B cell (primary cell): ENCODE results near the gene TOP3B. TPM values are rescaled to one million over a fixed set of nuclear protein-coding genes. Genes with fewer than 3 reads are reported as not detected.

Experiments used
- ATAC-seq: fragments of 200-7000 bp; cut with Tn5 transposase; one replicate; pipeline ENCODE4 v1.10.0; 2021; ENCODE audit warnings: low read depth, mild to moderate bottlenecking, moderate number of reproducible peaks, moderate library complexity
- CTCF ChIA-PET: fragments of 350-600 bp; sonication (Branson Sonifier 250); formaldehyde crosslinking; loops from one replicate; lab custom pipeline; 2021; ENCODE audit warnings: antibody characterized with exemption, inconsistent platforms; lab: Charles Lee
- POLR2A ChIA-PET: fragments of 350-600 bp; sonication (Branson Sonifier 250); formaldehyde crosslinking; loops from one replicate; lab custom pipeline; 2021; ENCODE audit warnings: antibody characterized with exemption; lab: Charles Lee
- DNase-seq: peaks from one replicate; pipeline ENCODE4 v3.0.0; 2013
- H2AFZ ChIP-seq: 2 replicates; pipeline ENCODE4 v1.6.1; 2012; ENCODE audit warnings: mild to moderate bottlenecking, low read depth, low read length; ENCODE audit not compliant: insufficient read depth, poor library complexity, severe bottlenecking
- H3K27ac ChIP-seq, 2 donors: 1 replicate in 1 of 2; 2 replicates in 1 of 2; pipeline ENCODE4 v1.5.1; 2012 to 2013; ENCODE audit warnings: low read length in 2 of 2, mild to moderate bottlenecking in 2 of 2, moderate library complexity in 1 of 2
- H3K27me3 ChIP-seq, 4 experiments: fragments of 200-600 bp in 1 of 4; sonication (generic) in 1 of 4; replicated peaks in 1 of 4; 1 replicate in 2 of 4; 2 replicates in 2 of 4; pipeline versions ENCODE4 v1.6.1 to v1.7.0; 2013 to 2016; ENCODE audit warnings: low read length in 3 of 4, mild to moderate bottlenecking in 2 of 4, mixed read lengths in 1 of 4, moderate library complexity in 1 of 4; ENCODE audit not compliant: insufficient read depth in 4 of 4, control insufficient read depth in 3 of 4; ENCODE audit errors: control extremely low read depth in 1 of 4
- H3K36me3 ChIP-seq, 2 experiments: replicated peaks in 1 of 2; 1 replicate in 1 of 2; 2 replicates in 1 of 2; pipeline versions ENCODE4 v1.6.1 to v1.7.1; 2013; ENCODE audit warnings: low read length in 1 of 2; ENCODE audit not compliant: insufficient read depth in 2 of 2, control insufficient read depth in 1 of 2; ENCODE audit errors: control extremely low read depth in 1 of 2, extremely low read depth in 1 of 2
- H3K4me1 ChIP-seq, 2 donors: fragments of 200-600 bp in 1 of 2; sonication (generic) in 1 of 2; 1 replicate in 1 of 2; 2 replicates in 1 of 2; pipeline versions ENCODE4 v1.5.1 to v1.6.1; 2013 to 2017; ENCODE audit warnings: low read length in 2 of 2; ENCODE audit not compliant: control insufficient read depth in 2 of 2, insufficient read depth in 2 of 2
- H3K4me2 ChIP-seq: replicated peaks from 2 replicates; pipeline ENCODE3; 2012; ENCODE audit warnings: mild to moderate bottlenecking, low read depth, low read length; ENCODE audit not compliant: poor library complexity, severe bottlenecking
- H3K4me3 ChIP-seq, 5 experiments: fragments of 200-600 bp in 1 of 5; sonication (generic) in 1 of 5; 1 replicate in 3 of 5; 2 replicates in 2 of 5; pipeline versions ENCODE4 v1.5.1 to v1.7.0; 2011 to 2016; ENCODE audit warnings: low read length in 4 of 5, mild to moderate bottlenecking in 4 of 5, low read depth in 2 of 5, control low read depth in 1 of 5, moderate library complexity in 1 of 5; ENCODE audit not compliant: insufficient read depth in 1 of 5; ENCODE audit errors: control extremely low read depth in 1 of 5, extremely low read depth in 1 of 5
- H3K79me2 ChIP-seq: fragments of 200-600 bp; sonication (generic); one replicate; pipeline ENCODE4 v1.6.0; 2016; ENCODE audit warnings: low read length; ENCODE audit not compliant: control insufficient read depth, insufficient read depth
- H3K9ac ChIP-seq: fragments of 200-600 bp; sonication (generic); 2 replicates; pipeline ENCODE4 v1.6.1; 2017; ENCODE audit warnings: mild to moderate bottlenecking, low read length, moderate library complexity
- H3K9me3 ChIP-seq, 3 donors: one replicate each; pipeline versions ENCODE4 v1.6.1 to v1.7.1; 2013; ENCODE audit warnings: low read length in 2 of 3; ENCODE audit not compliant: control insufficient read depth in 2 of 3, insufficient read depth in 1 of 3; ENCODE audit errors: control extremely low read depth in 1 of 3
- H4K20me1 ChIP-seq: 2 replicates; pipeline ENCODE4 v1.6.0; 2012; ENCODE audit warnings: mild to moderate bottlenecking, low read length; ENCODE audit not compliant: insufficient read depth, control insufficient read depth, poor library complexity, severe bottlenecking
- H3K27ac Mint-ChIP-seq: one replicate; pipeline ENCODE4 v1.8.0; 2021; ENCODE audit warnings: mixed read lengths
- H3K27me3 Mint-ChIP-seq: one replicate; pipeline ENCODE4 v1.8.0; 2021; ENCODE audit warnings: mixed read lengths
- H3K4me1 Mint-ChIP-seq: one replicate; pipeline ENCODE4 v1.8.0; 2021; ENCODE audit warnings: mixed read lengths
- H3K4me3 Mint-ChIP-seq: one replicate; pipeline ENCODE4 v1.8.0; 2021; ENCODE audit warnings: mixed read lengths
- H3K9me3 Mint-ChIP-seq: one replicate; pipeline ENCODE4 v1.8.0; 2022; ENCODE audit warnings: mixed read lengths; ENCODE audit not compliant: insufficient read depth
- EZH2 ChIP-seq: IDR thresholded peaks from 2 replicates; pipeline ENCODE4 v1.6.1; 2012; ENCODE audit warnings: borderline replicate concordance, low read depth, mild to moderate bottlenecking, moderate library complexity, low read length; ENCODE audit not compliant: insufficient read depth, poor library complexity, severe bottlenecking
- WGBS: methylation state at CpG from one replicate; pipeline ENCODE4 v1.1.5; 2013; ENCODE audit warnings: missing lambda C conversion rate; ENCODE audit not compliant: insufficient coverage; 5-methylcytosine and 5-hydroxymethylcytosine counted together
- intact Hi-C: fragments of 100-400 bp; cut with micrococcal nuclease; formaldehyde crosslinking; loops from one replicate; pipeline ENCODE4 v1.10.0; 2022
- polyA plus RNA-seq: library from polyadenylated mRNA; depleted of rRNA; stranded (reverse); fragments of >200 nt; gene quantifications from 2 replicates; pipeline ENCODE4 v1.2.3, GENCODE V29; 2012
- total RNA-seq, 2 donors: library from RNA; stranded (reverse); fragments of 120-200 nt in 1 of 2; gene quantifications; 1 replicate in 1 of 2; 2 replicates in 1 of 2; pipeline versions ENCODE4 v1.2.3 to v1.2.4, GENCODE V29; 2013 to 2022
- TF ChIP-seq, protein P1 (sequence below): fragments of 200-600 bp; IDR thresholded peaks from one replicate; pipeline ENCODE4 v1.8.0; 2022; ENCODE audit warnings: antibody characterized with exemption, mild to moderate bottlenecking

The TOP3B gene
- total and polyA plus RNA-seq, 2 donors (not counting 1 experiment from before 2014, with no cell fraction given) = 77.1 to 105 TPM

DNA sequence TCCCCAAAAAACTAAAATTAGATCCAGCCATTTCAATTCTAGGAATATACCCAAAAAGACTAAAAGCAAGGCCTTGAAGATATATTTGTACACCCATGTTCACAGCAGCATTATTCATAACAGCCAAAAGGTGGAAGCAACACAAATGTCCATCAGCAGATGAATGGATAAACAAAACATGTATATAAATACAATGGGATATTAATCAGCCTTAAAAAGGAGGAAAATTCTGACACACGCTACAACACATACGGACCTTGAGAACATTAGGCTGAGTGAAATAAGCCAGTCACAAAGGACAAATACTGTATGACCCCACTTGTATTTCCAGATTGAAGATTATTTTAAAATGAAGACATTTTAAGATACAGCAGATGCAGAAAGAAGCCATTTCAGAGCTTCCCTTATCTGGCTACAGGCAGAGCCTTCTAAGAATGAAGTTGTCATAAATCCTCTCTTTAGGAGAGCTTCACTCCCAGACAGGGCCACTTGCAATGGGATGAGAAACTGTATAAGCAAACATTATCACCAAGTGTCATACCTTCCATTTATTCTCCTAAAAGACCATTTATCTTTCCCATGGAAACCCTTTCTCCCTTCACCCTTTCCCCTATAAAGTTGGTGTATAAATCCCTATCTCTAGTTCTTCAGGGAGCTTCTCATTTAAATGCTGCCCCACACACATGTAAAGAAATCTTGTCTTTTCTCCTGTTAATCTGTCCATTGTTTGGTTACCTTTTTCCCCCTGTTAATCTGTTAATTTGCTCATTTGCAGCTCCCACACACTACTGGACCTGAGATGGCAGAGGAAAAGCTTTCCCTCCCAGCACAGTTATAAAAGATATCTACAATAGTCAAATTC is 19.3 kb upstream of the TOP3B start:
- H4K20me1 ChIP-seq = no peaks in the 10 kb centered on the region
- no peak overlapping the region for H3K4me2 ChIP-seq
- TF ChIP-seq, protein P1, sequence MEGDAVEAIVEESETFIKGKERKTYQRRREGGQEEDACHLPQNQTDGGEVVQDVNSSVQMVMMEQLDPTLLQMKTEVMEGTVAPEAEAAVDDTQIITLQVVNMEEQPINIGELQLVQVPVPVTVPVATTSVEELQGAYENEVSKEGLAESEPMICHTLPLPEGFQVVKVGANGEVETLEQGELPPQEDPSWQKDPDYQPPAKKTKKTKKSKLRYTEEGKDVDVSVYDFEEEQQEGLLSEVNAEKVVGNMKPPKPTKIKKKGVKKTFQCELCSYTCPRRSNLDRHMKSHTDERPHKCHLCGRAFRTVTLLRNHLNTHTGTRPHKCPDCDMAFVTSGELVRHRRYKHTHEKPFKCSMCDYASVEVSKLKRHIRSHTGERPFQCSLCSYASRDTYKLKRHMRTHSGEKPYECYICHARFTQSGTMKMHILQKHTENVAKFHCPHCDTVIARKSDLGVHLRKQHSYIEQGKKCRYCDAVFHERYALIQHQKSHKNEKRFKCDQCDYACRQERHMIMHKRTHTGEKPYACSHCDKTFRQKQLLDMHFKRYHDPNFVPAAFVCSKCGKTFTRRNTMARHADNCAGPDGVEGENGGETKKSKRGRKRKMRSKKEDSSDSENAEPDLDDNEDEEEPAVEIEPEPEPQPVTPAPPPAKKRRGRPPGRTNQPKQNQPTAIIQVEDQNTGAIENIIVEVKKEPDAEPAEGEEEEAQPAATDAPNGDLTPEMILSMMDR = no peak
- no peak for TF ChIP-seq EZH2
- POLR2A ChIA-PET = no interaction called here
- no peak overlapping the region for H3K9ac ChIP-seq
- H3K27me3 ChIP-seq = no peaks in the 10 kb centered on the region
- H3K27me3 Mint-ChIP-seq = no peaks in the 10 kb centered on the region
- H3K27ac Mint-ChIP-seq = no peak overlapping the region
- no peaks in the 10 kb centered on the region for H3K9me3 ChIP-seq
- H3K4me1 Mint-ChIP-seq = no peaks in the 10 kb centered on the region
- CTCF ChIA-PET = interaction anchor here (1.0 kb wide), 1 partner anchor 9 kb away, joined by 3 read pairs; no protein-coding TSS in a partner anchor
- ATAC-seq (no peak), DNase-seq (no peak)
- H3K36me3 ChIP-seq = no peaks in the 10 kb centered on the region
- no peak overlapping the region for H3K4me3 Mint-ChIP-seq
- H3K79me2 ChIP-seq = no peaks in the 10 kb centered on the region
- H3K9me3 Mint-ChIP-seq = no peaks in the 10 kb centered on the region
- no peak overlapping the region for H2AFZ ChIP-seq
- no peak overlapping the region for H3K4me3 ChIP-seq
- H3K27ac ChIP-seq = no peak overlapping the region
- WGBS = no CpG with 5 or more reads among the region's 2 CpGs
- intact Hi-C loops = no loop called here
- H3K4me1 ChIP-seq = no peaks in the 10 kb centered on the region

DNA sequence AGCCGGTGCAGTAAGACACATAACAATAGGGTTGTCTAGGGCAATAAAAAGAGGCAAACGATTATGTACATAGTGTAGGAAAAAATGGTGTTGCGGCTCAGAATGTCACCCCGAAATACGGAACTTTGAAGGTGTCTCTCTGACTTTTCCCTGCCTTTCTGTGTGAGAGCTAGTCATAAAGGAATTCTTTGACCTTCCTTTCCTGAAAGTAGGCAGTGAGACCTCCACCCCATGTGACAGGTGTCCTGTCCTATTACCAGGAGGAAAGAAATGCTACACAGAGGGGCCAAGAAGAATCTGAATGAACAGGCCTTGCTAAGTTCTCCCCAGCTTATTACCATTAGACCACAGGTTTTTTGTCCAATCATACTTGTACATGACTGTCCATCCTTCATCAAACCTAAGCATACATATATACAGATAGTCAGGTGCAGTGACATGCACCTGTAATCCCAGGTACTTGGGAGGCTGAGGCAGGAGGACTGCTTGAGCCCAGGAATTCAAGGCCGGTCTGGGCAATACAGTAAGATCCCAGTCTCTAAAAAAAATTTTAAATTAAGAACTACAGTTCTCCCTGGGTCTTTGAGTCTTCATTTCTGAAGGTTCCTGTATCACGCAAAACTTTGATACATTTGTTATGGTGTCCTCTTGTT is 16.1 kb upstream of the TOP3B start:
- no peaks in the 10 kb centered on the region for H3K9me3 ChIP-seq
- H3K36me3 ChIP-seq = no peaks in the 10 kb centered on the region
- no peak overlapping the region for H3K9ac ChIP-seq
- TF ChIP-seq, protein P1 = no peak
- TF ChIP-seq EZH2 = no peak
- H3K27ac Mint-ChIP-seq = no peak overlapping the region
- no peaks in the 10 kb centered on the region for H3K79me2 ChIP-seq
- H3K4me1 Mint-ChIP-seq = no peaks in the 10 kb centered on the region
- no peaks in the 10 kb centered on the region for H3K4me1 ChIP-seq
- intact Hi-C loops = no loop called here
- H3K4me2 ChIP-seq = no peak overlapping the region
- H3K27me3 Mint-ChIP-seq = no peaks in the 10 kb centered on the region
- no peak for DNase-seq
- 91% methylated on average over 4 of the region's 7 CpGs for WGBS
- no peaks in the 10 kb centered on the region for H3K9me3 Mint-ChIP-seq
- H2AFZ ChIP-seq = no peak overlapping the region
- no peaks in the 10 kb centered on the region for H4K20me1 ChIP-seq
- H3K27me3 ChIP-seq = no peaks in the 10 kb centered on the region
- CTCF ChIA-PET = interaction anchor here (1.5 kb wide), 1 partner anchor 27 kb away, joined by 3 read pairs; no protein-coding TSS in a partner anchor
- ATAC-seq = no peak
- POLR2A ChIA-PET = no interaction called here
- no peak overlapping the region for H3K27ac ChIP-seq
- no peak overlapping the region for H3K4me3 ChIP-seq
- no peak overlapping the region for H3K4me3 Mint-ChIP-seq
